NCI-H1694 treated with DMSO at 0.1 percent for 48 hours (cell line): ENCODE data around the gene ZNF330.
"Not testable (repeated sequence)": the region's sequence is repeated elsewhere in the genome, so short reads cannot be mapped to it uniquely, and the experiment has no call there.

Experiments used
- DNase-seq: peaks from one replicate; lab custom pipeline; 2025; lab: John Stamatoyannopoulos, UW

ZNF330 gene

DNA sequence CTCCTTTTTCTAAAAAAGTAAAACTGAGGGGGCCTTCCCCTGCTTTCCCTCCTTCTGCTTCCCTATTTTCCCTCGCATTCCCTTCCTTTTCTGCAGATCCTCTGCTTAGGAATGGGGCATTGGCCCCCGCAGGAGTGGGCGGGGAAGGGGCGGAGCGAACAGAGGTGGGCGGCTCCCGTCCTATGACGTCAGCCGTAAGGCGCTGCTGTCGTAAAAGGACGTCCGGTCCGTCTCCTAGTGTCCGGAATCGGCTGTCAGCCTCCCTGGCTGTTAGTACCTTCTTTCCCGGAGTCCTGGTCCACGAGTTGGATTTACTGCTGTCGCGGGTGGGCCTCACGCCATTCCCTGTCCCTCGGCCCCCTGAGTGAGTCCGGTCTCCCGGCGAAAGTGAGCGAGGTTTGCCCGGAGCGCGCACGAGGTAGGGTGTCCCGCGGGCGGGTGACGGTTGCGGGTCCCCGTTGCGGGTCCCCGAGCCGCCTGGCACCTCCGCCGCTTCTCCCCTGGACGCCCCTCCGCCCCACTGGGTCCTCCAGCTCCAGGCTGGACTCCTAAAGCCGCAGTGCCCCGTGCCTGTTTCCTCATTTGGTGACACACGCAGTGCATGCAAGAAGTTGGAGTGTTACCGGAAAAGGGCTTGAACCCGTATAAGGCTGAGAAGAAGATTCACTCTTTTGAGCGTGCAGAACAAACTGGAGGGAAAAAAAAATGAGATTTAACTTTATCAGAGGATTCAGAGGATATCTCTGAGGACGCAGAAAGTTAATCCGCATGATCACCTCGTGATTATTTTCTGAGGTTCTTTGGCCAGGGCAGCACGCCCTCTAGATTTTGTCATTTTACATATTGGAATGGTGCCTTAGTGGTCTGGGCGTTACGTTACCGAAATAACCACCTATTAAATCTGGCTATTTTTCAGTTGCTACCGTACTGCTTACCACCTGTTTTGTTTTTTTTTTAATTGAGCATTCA is at the start of gene ZNF330:
TSS of gene ZNF330 (plus strand) at position 205 of the 969 bp plus-strand sequence. CDS start 1,477 bp downstream, outside the sequence.
- DNase-seq: peak; percentile 33

DNA sequence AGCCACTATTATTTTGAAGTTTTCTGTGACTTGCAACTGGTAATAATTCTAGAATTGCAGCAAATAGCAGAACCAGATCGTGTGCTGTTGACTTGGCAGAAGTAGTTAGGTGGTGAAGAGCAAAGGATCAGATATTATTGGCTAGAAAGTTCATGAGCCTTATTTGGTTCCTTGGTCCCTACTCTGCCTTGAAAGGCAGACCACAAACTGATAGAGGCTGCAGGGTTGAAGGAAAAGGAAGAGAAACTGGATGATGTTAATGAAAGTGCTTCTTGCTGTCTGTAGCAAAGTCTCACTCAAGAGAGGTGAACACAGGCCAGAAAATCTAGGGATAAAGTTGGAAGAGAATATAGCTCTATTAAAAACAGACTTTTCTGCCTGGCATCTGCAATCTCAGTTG is 46.2 kb upstream of the ZNF330 start:
- no peak for DNase-seq

DNA sequence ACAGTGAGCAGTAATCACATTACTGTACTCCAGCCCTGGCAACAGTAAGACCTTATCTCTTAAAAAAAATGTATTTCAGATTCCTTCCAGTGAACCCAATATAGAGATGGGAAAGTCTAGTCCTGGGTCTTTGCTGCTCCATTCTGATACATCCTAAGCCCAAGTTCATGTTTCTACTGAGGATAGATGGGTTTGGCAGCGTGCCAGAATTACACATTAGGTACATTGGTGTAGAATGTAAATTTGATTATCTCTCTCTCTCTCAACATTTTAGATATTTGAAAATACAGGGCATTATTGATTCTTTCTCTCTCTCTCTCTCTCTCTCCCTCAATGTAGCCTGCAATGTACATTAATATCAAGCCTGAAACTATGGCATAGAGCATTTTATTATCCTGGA is 43.5 kb upstream of the ZNF330 start:
- DNase-seq: no peak

DNA sequence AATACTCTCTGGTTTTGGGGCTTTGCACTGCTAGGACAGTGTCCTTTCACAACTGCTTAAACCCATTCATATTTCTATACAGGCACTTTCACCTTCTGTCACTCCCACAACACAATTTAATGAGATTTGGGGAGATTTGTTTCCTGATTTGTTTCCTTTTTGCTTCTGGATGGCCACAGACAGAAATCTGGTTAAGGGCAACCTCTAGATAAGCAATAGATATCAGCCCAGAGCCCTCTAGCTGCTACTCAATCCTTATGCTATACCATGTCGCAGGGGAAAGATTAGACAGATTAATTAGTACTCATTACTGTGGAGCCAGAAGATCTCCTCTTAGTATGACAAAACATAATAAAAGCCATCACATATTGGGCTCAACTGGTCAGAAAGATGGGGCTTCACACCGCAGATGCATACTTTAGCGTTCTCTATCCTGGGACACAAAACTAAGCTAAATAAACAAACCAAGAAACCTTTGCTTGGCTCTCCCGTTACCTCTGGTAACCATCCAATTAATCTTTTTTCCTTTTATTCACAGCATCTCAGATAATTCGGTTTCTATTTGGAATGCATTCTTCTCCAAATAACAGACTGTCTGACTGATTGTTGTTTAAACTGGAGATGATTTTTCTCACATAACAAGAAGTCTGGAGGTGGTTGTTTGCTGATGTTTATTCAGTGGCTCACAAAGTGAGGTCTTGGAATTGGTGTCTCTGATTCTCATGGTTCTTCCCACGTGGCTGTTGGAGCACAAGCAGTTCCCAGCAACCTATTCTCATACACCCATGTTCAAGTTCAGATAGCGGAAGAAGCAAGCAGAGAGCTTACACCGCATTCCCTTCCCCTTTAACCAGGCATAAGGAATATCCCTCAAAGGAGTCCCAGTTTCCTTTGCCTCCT is 41.0 kb upstream of the ZNF330 start:
- DNase-seq: no peak

DNA sequence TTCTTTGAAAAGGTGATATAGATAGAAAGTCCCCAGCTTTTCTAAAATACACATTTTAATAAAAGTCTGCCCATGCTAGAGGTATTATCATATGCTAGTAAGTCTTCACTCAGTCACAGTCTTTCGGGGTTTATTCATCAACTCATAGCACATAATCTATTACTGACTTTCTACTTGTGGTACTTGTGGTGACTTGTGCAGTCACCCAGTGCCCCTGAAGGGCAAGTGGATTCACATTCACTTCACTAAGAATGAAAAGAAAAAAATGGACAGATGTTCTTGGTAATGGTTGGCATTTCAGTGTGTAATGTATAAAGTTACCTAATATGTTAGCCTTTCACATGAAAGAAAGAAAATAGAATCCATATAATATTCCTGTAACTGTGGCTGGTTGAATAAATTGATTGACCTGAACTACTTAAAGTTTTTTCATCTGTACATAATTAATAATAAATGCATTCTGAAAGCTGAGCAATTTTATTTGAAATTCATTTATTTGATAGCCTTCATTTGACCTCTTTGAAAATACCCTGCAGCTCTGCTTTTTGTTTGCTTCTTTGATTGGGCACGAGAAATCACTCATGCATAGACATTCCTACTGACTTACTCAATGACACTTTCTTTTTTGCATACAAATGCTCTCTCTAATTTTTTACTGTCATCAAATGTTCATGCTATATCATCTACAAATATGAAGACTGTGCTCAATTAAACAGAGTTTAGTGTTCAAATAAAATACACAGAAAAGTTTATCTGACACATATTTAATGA is 39.5 kb upstream of the ZNF330 start:
- DNase-seq: no peak

DNA sequence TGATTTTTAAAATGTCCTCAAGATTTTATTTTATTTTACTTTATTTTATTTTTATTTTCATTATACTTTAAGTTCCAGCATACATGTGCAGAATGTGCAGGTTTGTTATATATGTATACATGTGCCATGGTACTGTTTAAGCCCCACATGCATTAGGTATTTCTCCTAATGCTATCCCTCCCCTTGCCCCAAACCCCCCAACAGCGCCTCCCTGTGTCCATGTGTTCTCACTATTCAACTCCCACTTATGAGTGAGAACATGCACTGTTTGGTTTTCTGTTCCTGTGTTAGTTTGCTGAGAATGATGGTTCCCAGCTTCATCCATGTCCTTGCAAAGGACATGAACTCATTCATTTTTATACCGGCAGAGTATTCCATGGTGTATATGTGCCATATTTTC is 37.2 kb upstream of the ZNF330 start:
- DNase-seq: not testable (repeated sequence)

DNA sequence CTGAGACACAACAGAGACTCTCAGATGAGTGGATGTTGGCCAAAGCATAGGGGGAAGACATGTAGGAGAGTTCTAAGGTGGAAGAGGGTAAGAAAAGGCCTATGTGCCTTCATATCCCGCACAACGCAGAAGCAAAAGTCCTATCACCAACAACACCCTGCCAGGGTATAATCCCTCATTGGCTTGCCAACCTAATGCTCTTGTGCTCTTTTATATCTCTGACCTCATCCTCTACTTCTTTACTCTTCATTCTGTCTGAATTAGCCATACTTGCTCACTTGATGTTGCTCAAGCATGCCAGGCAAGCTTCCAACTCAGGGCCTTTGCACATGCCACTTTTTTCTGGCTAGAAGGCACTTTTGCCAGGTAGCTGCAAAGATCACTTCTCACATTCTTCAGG is 28.1 kb upstream of the ZNF330 start:
- DNase-seq: no peak

DNA sequence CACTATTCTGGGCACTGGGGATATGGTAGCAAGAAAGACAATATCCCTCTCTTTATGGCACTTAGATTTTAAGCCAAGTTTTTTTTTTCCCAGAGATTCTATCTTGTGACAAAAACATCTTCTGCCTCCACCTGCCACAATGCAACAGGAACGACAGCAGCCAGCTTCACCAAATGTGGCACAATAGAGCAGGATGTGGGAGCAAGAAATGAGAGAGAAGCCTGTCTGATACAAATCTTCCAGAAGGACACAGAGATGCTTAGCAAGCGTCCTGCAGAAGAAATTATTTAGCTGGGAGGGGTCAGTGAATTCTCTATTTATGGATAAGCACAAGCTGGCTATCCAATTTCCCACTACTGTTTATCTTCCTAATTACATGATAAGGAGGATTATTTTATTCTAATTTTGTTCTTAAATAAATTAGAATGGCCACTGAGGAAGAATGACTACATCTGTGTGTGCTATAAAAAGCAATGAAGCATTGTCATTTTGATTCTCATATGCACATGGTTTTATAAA is 27.1 kb upstream of the ZNF330 start:
- no peak for DNase-seq

DNA sequence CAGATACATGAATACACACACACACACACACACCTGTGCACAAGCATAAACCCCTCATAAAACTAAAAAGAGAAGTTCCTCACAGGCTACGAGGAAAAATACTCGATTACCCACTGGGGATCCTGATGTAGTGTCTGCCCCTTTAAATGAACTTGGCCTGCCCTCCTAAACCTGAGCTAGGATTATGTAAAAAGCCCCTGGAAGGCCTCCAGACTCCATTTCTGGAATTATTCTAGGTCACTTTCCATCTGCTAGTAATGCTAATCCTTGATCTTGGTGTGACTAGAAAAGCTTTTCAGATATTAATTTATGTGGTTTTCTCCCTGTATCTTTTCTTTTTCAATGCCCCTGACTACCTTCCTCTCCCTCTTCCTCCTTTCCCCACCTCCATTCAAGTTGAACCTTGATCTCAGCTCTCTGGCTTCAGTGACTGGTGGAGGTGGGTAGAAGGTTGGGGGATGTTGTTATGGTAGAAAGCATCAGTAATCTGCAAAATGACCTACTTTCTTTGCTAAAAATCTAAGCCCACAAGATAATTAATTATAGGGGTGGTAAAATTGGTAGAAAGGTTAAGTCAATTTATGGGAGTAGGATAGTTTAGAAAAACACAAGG is 25.5 kb upstream of the ZNF330 start:
- DNase-seq: no peak

DNA sequence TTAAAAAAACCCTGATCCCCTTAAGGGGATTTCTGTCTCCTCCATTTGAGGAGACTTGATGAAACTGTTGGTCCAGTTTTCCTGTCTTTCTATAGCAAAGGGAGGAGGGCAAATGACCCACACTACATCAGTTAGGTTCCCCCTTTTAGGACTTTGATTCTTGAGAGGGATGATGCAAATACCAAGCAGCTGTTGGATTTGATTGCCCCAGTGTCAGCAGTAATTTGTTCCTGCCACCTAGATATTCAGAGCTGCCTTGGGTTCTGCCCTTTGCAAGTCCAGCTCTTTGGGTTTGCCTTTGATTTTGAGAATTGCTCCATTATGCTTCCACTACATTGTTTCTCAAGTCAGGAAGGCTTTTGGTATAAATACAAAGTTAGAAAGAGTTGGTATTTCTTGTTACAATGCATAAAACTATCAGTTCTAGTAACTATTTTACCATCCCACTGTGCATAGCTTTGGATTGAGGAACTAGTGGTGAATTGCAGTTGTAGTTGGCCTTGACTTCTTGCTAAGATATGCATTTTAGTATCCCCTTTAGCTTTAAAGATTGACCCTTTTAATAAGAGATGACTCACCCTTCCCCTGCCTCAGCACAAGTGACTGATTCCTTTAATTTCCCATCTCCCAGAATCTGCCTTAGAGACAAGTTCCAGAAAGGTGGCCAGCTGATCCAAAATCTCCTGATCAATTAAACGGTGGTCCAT is 24.3 kb upstream of the ZNF330 start:
- DNase-seq: no peak

DNA sequence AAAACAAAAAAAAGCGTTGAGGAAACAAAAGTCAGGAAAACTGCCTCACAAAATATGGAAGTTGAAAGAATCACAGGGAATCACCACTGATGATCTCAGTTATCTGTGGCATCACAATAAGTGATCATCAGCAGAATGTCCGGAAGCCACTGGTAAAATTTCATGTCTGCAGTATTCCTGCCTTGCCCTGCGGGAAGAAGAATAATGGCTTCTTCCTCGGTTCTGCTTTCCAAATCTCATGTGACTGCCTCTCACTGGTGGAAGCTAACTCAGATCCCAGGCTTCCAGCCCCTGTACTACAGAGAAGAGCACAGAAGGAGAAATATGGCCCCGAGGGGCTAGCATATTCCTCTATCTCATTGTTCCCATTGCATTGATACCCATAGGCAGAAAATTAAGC is 12.7 kb upstream of the ZNF330 start:
- DNase-seq: no peak

DNA sequence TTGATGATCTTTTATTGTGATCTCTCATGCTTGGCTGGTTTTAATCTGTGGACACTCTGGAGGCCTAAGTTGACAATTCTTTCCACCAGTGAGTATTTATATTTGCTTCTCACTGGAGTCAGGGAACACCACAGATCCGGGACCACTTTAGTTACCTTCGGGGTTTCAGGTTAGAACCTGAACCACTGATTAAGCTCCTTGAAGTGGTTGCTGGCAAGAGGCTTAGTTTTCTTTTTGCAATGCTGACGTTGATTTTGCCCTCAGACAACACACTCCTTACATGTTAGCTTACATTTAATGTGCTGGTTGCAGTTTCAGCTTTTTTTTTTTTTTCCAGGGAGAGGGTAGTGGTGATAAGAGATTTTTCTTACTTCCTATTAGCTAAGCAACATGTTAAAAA is 10.5 kb upstream of the ZNF330 start:
- DNase-seq: no peak

DNA sequence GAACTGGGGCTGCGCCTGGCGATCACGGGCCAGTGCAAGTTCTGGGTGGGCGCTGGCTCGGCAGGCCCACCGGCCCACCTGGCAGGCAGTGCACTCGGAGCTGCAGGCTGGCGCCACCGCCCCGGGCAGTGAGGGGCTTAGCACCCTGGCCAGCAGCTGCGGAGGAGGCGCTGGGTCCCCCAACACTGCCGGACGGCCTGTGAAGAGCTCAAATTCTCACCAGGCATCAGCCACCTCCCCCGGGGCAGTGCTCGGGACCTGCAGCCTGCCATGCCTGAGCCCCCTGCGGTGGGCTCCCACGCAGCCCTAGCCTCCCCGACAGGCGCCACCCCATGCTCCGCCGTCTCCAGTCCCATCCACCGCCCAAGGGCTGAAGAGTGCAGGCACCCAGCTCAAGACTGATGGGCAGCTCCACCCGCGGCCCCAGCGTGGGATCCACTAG is 7.1 kb upstream of the ZNF330 start:
- DNase-seq: no peak

DNA sequence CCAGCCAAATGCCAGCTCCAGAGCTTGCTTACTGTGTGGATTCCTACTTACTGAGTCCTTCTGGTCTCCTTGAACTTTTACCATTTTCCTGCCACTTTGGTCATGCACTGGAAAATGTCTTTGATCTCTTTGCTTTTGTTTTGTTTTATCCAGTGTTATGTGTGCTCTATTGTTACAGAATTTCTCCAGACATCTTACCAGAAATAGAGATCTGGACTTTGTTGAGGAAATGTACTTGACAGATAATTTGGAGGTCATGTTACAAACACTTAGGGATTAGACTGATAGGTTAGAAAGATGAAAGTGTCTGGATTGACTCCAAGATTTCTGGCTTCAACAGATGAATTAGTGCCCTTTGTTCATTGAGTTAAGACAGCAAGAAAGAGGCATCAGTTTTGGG is 5.7 kb upstream of the ZNF330 start:
- no peak for DNase-seq

DNA sequence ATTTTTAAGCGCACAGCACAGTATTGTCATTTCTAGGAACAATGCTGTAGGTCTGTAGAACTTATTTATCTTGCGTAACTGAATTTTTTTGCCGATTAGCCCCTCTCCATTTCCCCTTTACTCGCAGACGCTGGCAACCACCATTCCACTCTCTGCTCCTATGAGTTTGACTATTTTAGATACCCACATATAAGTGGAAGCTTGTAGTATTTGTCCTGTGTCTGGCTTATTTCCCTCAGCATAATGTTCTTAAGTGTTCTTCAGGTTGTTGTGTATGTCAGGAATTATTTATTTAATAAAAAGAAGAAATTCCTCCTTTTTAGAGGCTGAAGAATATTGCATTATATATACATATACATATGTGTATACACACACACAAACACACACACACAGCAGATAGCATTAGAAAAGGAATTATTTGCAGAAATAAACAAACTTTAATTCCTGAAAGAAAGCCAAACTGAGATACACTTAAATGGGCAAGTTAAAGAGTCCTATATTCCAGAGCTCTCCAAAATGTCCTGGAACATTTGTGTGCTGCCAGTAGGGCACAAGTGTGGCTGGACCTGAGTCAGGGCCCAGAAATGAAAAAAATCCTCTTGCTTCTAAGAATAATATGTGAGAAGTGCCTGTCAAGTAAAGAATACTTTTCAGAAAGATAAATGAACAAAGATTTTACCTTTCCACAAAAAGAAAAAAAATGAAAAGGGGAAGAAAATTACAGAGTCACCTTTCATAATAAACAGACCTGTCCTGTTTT is 4.5 kb upstream of the ZNF330 start:
- DNase-seq: no peak

DNA sequence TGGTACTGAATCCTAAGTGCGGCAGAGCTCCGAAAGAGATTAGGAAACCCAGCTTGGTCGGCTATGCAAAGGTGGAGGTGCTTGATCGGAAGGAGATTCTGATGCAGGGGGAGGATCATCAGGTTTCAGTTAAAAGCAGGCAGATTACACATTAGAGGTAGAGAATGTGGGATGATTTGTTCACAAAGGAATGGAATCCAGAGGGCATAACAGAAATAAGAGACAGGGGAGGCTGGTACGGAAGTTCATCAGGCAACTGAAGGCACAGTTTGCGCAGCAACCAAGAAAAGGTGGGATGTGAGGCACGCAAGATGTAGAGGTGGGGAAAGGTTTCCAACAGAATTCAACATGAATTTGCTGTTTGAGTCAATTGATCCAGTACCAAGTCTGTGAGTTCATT is 424 bp upstream of the ZNF330 start:
- no peak for DNase-seq

DNA sequence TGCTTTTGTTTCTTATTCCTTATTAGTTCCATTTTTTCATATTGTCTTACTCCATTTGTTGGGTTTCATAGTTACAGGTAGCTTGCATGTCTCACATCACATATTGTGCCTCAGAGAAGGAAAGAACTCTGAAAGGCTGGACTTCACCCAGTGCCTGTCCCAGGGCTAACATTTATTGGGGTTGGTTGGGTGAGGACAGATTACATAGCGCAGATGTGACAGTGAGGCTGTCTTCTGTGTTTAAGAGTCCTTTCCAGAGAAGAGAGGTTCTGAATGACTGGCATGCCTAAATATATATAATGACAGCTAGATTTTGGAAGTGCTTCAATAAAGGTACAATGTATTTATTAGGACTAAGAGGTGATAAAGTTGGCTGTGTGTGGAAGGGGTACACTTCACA is 2.7 kb downstream of the ZNF330 start:
- no peak for DNase-seq

DNA sequence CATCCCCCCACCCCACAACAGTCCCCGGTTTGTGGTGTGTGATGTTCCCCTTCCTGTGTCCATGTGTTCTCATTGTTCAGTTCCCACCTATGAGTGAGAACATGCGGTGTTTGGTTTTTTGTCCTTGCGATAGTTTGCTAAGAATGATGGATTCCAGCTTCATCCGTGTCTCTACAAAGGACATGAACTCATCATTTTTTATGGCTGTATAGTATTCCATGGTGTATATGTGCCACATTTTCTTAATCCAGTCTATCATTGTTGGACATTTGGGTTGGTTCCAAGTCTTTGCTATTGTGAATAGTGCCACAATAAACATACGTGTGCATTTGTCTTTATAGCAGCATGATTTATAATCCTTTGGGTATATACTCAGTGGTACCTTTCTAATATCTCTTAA is 6.6 kb downstream of the ZNF330 start:
- not testable (repeated sequence) for DNase-seq

DNA sequence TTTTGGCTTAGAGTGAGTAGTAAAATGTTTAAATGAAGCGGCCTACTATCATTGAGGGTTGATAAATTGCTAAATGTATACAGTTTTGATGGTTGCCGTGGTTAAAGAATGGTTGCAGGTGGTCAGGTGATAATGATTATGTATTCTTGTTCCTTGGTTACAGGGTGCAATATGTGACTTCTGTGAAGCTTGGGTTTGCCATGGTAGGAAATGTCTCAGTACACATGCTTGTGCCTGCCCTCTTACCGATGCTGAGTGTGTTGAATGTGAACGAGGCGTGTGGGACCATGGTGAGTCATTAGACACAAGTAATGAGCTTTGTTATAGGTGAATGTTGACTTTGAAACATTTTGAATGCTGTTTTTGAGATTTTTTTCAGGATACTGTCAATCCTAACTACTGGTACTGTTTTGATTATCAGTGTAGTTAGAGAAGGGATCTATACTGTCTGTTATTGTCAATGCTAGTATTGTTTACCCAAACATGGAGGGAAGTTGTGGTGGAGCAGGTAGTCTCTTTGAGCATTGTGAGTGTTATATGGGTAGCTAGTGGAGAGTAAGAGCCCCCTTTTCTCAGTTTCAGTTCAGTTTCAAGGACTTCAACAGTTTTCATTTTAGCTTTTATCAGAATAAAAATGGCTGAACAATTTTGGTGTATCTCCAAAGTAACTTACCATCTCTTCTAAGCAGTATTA is 8.9 kb downstream of the ZNF330 start:
- DNase-seq: no peak
